HepG2 (cell line): Measurements from ENCODE around the gene PACS1. TPM values are rescaled to one million over a fixed set of nuclear protein-coding genes. Genes with fewer than 3 reads are reported as not detected.
A peak's percentile ranks its signal among the peaks of the same experiment; 100 is the strongest.

ENCODE experiments used
- ETV6 ChIP-seq: sonication (generic); formaldehyde crosslinking; conservative IDR thresholded peaks from 2 replicates; pipeline ENCODE4 v1.4.0; 2020; ENCODE audit warnings: missing genetic modification reagents
- MIER3 ChIP-seq: IDR thresholded peaks from 2 replicates; pipeline ENCODE4 v1.6.1; 2016; ENCODE audit warnings: missing compliant biosample characterization, borderline replicate concordance
- MYC ChIP-seq: sonication (generic); formaldehyde crosslinking; IDR thresholded peaks from 2 replicates; pipeline ENCODE4 v1.9.0; 2021; ENCODE audit warnings: missing genetic modification reagents, borderline replicate concordance
- NCOA2 ChIP-seq: sonication (generic); formaldehyde crosslinking; IDR thresholded peaks from 2 replicates; pipeline ENCODE4 v1.8.0; 2022; ENCODE audit warnings: inconsistent platforms
- PRDM15 ChIP-seq: sonication (generic); formaldehyde crosslinking; IDR thresholded peaks from 2 replicates; pipeline ENCODE4 v1.4.0; 2020; ENCODE audit warnings: missing genetic modification reagents
- SATB2 ChIP-seq: sonication (generic); formaldehyde crosslinking; IDR thresholded peaks from 2 replicates; pipeline ENCODE4 v1.5.0; 2020; ENCODE audit warnings: missing genetic modification reagents
- SNAPC2 ChIP-seq: sonication (generic); formaldehyde crosslinking; IDR thresholded peaks from 2 replicates; pipeline ENCODE4 v1.8.1; 2022; ENCODE audit warnings: mild to moderate bottlenecking, missing genetic modification reagents
- TFE3 ChIP-seq: IDR thresholded peaks from 2 replicates; pipeline ENCODE4 v1.6.1; 2016
- ZNF138 ChIP-seq: sonication (generic); formaldehyde crosslinking; IDR thresholded peaks from 2 replicates; pipeline ENCODE4 v1.5.0; 2020; ENCODE audit warnings: mild to moderate bottlenecking, low read depth, missing genetic modification reagents
- ZNF234 ChIP-seq: sonication (generic); formaldehyde crosslinking; conservative IDR thresholded peaks from 2 replicates; pipeline ENCODE4 v1.5.1; 2020; ENCODE audit warnings: mild to moderate bottlenecking, missing genetic modification reagents
- ZNF430 ChIP-seq: sonication (generic); formaldehyde crosslinking; IDR thresholded peaks from 2 replicates; pipeline ENCODE4 v1.9.0; 2021; ENCODE audit warnings: mild to moderate bottlenecking, missing genetic modification reagents
- ZNF740 ChIP-seq: sonication (generic); formaldehyde crosslinking; IDR thresholded peaks from 2 replicates; pipeline ENCODE4 v1.4.0; 2020; ENCODE audit warnings: missing genetic modification reagents
- ZNF761 ChIP-seq: sonication (generic); formaldehyde crosslinking; conservative IDR thresholded peaks from 2 replicates; pipeline ENCODE4 v1.4.0; 2020; ENCODE audit warnings: mild to moderate bottlenecking, missing genetic modification reagents
- ZSCAN25 ChIP-seq: sonication (generic); formaldehyde crosslinking; IDR thresholded peaks from 2 replicates; pipeline ENCODE4 v1.8.0; 2022; ENCODE audit warnings: mild to moderate bottlenecking, missing genetic modification reagents
- polyA plus RNA-seq, 8 experiments: library from polyadenylated mRNA; depleted of rRNA in 3 of 8; stranded (reverse) in 7 of 8; unstranded in 1 of 8; fragments of >200 nt; fragmentation: Illumina TruSeq in 4 of 8; extraction: Trizol in 4 of 8; gene quantifications; 2 replicates each; pipeline versions ENCODE4 v1.2.1 to v1.2.3, GENCODE V29; 2011 to 2016; ENCODE audit warnings: low read depth in 4 of 8, missing spikeins in 1 of 8, mixed read lengths in 1 of 8; ENCODE audit not compliant: insufficient read depth in 1 of 8
- total RNA-seq, 5 experiments: library from RNA; depleted of rRNA; stranded (reverse); fragments of >200 nt; fragmentation: Illumina TruSeq; extraction: Trizol; gene quantifications; 2 replicates each; pipeline ENCODE4 v1.2.3, GENCODE V29; 2016; ENCODE audit warnings: low read depth in 1 of 5
- TF ChIP-seq, protein P1 (sequence below): IDR thresholded peaks from 2 replicates; pipeline ENCODE4 v1.6.1; 2016; ENCODE audit warnings: low read depth, borderline replicate concordance
- TF ChIP-seq, protein P2 (sequence below): IDR thresholded peaks from 2 replicates; pipeline ENCODE4 v1.6.1; 2016; ENCODE audit warnings: mild to moderate bottlenecking
- TF ChIP-seq, protein P3 (sequence below): sonication (generic); formaldehyde crosslinking; IDR thresholded peaks from 2 replicates; pipeline ENCODE4 v1.9.0; 2021; ENCODE audit warnings: mild to moderate bottlenecking, missing genetic modification reagents

Gene PACS1
- total and polyA plus RNA-seq, 2 of the 13 experiments (the other 11 are each of a cell fraction or from before 2014, with no cell fraction given), result 7.6 to 8.6 TPM

DNA sequence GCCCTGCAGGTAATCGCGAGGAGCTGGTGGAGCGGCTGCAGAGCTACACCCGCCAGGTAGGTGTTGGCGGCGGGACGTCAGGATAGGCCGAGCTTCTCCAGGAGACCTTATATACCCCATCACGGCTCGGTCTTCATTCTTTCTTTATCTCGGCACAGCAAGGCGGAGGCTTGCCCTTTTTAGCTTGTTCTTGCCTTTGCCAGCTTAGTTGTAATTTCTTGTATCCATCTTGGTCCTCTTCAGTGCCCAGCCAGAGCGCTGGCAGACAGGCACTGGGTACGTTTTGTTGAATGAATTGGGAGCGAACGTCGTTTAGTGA, 17.4 kb upstream of the PACS1 start (continued):
- TF ChIP-seq PRDM15 (CRISPR knock-in tag), result no peak
- 0 out of 2 replicates have a peak, but pooled peaks have one; percentile 15 for TF ChIP-seq ZNF138
- TF ChIP-seq, protein P1, sequence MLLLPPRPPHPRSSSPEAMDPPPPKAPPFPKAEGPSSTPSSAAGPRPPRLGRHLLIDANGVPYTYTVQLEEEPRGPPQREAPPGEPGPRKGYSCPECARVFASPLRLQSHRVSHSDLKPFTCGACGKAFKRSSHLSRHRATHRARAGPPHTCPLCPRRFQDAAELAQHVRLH (CRISPR knock-in tag), result no peak
- no peak for TF ChIP-seq MIER3
- TF ChIP-seq ZNF761 (CRISPR knock-in tag), result no peak
- TF ChIP-seq MYC (CRISPR knock-in tag), result 0 out of 2 replicates have a peak, but pooled peaks have one; percentile 1
- TF ChIP-seq ZNF430, result no peak; the same call in 1 of the 2 replicates
- TF ChIP-seq SATB2 (CRISPR knock-in tag), result 0 out of 2 replicates have a peak, but pooled peaks have one; percentile 35
- no peak for TF ChIP-seq ETV6 (CRISPR knock-in tag)
- TF ChIP-seq, protein P2, sequence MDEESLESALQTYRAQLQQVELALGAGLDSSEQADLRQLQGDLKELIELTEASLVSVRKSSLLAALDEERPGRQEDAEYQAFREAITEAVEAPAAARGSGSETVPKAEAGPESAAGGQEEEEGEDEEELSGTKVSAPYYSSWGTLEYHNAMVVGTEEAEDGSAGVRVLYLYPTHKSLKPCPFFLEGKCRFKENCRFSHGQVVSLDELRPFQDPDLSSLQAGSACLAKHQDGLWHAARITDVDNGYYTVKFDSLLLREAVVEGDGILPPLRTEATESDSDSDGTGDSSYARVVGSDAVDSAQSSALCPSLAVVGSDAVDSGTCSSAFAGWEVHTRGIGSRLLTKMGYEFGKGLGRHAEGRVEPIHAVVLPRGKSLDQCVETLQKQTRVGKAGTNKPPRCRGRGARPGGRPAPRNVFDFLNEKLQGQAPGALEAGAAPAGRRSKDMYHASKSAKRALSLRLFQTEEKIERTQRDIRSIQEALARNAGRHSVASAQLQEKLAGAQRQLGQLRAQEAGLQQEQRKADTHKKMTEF, result no peak
- TF ChIP-seq NCOA2 (CRISPR knock-in tag), result no peak
- TF ChIP-seq SNAPC2 (CRISPR knock-in tag), result no peak
- TF ChIP-seq, protein P3, sequence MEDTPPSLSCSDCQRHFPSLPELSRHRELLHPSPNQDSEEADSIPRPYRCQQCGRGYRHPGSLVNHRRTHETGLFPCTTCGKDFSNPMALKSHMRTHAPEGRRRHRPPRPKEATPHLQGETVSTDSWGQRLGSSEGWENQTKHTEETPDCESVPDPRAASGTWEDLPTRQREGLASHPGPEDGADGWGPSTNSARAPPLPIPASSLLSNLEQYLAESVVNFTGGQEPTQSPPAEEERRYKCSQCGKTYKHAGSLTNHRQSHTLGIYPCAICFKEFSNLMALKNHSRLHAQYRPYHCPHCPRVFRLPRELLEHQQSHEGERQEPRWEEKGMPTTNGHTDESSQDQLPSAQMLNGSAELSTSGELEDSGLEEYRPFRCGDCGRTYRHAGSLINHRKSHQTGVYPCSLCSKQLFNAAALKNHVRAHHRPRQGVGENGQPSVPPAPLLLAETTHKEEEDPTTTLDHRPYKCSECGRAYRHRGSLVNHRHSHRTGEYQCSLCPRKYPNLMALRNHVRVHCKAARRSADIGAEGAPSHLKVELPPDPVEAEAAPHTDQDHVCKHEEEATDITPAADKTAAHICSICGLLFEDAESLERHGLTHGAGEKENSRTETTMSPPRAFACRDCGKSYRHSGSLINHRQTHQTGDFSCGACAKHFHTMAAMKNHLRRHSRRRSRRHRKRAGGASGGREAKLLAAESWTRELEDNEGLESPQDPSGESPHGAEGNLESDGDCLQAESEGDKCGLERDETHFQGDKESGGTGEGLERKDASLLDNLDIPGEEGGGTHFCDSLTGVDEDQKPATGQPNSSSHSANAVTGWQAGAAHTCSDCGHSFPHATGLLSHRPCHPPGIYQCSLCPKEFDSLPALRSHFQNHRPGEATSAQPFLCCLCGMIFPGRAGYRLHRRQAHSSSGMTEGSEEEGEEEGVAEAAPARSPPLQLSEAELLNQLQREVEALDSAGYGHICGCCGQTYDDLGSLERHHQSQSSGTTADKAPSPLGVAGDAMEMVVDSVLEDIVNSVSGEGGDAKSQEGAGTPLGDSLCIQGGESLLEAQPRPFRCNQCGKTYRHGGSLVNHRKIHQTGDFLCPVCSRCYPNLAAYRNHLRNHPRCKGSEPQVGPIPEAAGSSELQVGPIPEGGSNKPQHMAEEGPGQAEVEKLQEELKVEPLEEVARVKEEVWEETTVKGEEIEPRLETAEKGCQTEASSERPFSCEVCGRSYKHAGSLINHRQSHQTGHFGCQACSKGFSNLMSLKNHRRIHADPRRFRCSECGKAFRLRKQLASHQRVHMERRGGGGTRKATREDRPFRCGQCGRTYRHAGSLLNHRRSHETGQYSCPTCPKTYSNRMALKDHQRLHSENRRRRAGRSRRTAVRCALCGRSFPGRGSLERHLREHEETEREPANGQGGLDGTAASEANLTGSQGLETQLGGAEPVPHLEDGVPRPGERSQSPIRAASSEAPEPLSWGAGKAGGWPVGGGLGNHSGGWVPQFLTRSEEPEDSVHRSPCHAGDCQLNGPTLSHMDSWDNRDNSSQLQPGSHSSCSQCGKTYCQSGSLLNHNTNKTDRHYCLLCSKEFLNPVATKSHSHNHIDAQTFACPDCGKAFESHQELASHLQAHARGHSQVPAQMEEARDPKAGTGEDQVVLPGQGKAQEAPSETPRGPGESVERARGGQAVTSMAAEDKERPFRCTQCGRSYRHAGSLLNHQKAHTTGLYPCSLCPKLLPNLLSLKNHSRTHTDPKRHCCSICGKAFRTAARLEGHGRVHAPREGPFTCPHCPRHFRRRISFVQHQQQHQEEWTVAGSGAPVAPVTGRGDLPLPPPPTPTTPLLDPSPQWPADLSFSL (CRISPR knock-in tag), result no peak
- no peak for TF ChIP-seq TFE3
- TF ChIP-seq ZSCAN25, result 0 out of 2 replicates have a peak, but pooled peaks have one; percentile 0
- TF ChIP-seq ZNF234, result no peak
- no peak for TF ChIP-seq ZNF740 (CRISPR knock-in tag)
